DND-41 (cell line): ENCODE data around the gene AGAP1.

ENCODE experiments used
- ATAC-seq: fragments of 200-7000 bp; cut with Tn5 transposase; 3 replicates; pipeline ENCODE4 v1.9.1; 2021; ENCODE audit warnings: low read depth; ENCODE audit not compliant: insufficient read depth
- DNase-seq: peaks from one replicate; pipeline ENCODE4 v3.0.0-alpha.2; 2020
- H2AFZ ChIP-seq: 2 replicates; pipeline ENCODE4 v1.6.0; 2012; ENCODE audit warnings: low read depth, low read length
- H3K27ac ChIP-seq: 2 replicates; pipeline ENCODE4 v1.5.1; 2012; ENCODE audit warnings: low read length, inconsistent platforms
- H3K27me3 ChIP-seq: fragments of 200-600 bp; sonication (generic); 2 replicates; pipeline ENCODE4 v1.6.0; 2012; ENCODE audit warnings: low read length, mild to moderate bottlenecking, inconsistent platforms; ENCODE audit not compliant: insufficient read depth, poor library complexity
- H3K36me3 ChIP-seq: 2 replicates; pipeline ENCODE4 v1.5.1; 2012; ENCODE audit warnings: low read length, inconsistent platforms; ENCODE audit not compliant: insufficient read depth
- H3K4me1 ChIP-seq: 2 replicates; pipeline ENCODE4 v1.5.1; 2012; ENCODE audit warnings: mild to moderate bottlenecking, low read length; ENCODE audit not compliant: insufficient read depth
- H3K4me2 ChIP-seq: 2 replicates; pipeline ENCODE4 v1.6.0; 2012; ENCODE audit warnings: mild to moderate bottlenecking, moderate library complexity, low read length, inconsistent platforms; ENCODE audit not compliant: insufficient read depth
- H3K4me3 ChIP-seq, 2 experiments: fragments of 200-600 bp in 1 of 2; shearing (Covaris generic) in 1 of 2; 2 replicates each; pipeline ENCODE4 v1.5.1; 2012 to 2016; ENCODE audit warnings: inconsistent platforms in 2 of 2, low read length in 2 of 2, mild to moderate bottlenecking in 2 of 2, low read depth in 1 of 2, moderate library complexity in 1 of 2
- H3K79me2 ChIP-seq: 2 replicates; pipeline ENCODE4 v1.6.0; 2012; ENCODE audit warnings: low read length, inconsistent platforms; ENCODE audit not compliant: insufficient read depth
- H3K9ac ChIP-seq: 2 replicates; pipeline ENCODE4 v1.6.0; 2012; ENCODE audit warnings: low read depth, mild to moderate bottlenecking, inconsistent platforms, low read length, moderate library complexity
- H3K9me3 ChIP-seq: 2 replicates; pipeline ENCODE4 v1.5.1; 2012; ENCODE audit warnings: low read length, moderate library complexity, mild to moderate bottlenecking, inconsistent platforms; ENCODE audit not compliant: insufficient read depth, severe bottlenecking
- H4K20me1 ChIP-seq: 2 replicates; pipeline ENCODE4 v1.6.0; 2012; ENCODE audit warnings: low read length; ENCODE audit not compliant: insufficient read depth
- CTCF ChIP-seq: IDR thresholded peaks from 2 replicates; pipeline ENCODE4 v1.5.1; 2012; ENCODE audit warnings: borderline replicate concordance, low read length, moderate library complexity, mild to moderate bottlenecking; ENCODE audit not compliant: poor library complexity, severe bottlenecking; ENCODE audit errors: extremely low read depth
- EZH2 ChIP-seq: IDR thresholded peaks from 3 replicates; pipeline ENCODE4 v1.6.1; 2012; ENCODE audit warnings: borderline replicate concordance, low read depth, mild to moderate bottlenecking, moderate library complexity, low read length, inconsistent platforms; ENCODE audit not compliant: severe bottlenecking

The AGAP1 gene

GRCh38 chr2:236113948-236114347 is 620.1 kb downstream of the AGAP1 start:
- ATAC-seq = no peak
- no peak for TF ChIP-seq EZH2
- no peak for TF ChIP-seq CTCF
- Histone ChIP-seq H3K4me2 (no peak overlapping the region), H3K4me3 (no peak overlapping the region), H2AFZ (no peak overlapping the region), H3K27ac (no peak overlapping the region), H3K79me2 (no peaks in the 10 kb centered on the region), H3K9me3 (no peaks in the 10 kb centered on the region), H3K36me3 (no peaks in the 10 kb centered on the region), H3K9ac (no peak overlapping the region), H3K27me3 (no peaks in the 10 kb centered on the region), H4K20me1 (no peaks in the 10 kb centered on the region; the same call in none of the 2 replicates), H3K4me1 (no peaks in the 10 kb centered on the region)
- no peak for DNase-seq

- Histone ChIP-seq H3K4me1 (no peaks in the 10 kb centered on the region), H2AFZ (no peak overlapping the region), H4K20me1 (no peaks in the 10 kb centered on the region; the same call in none of the 2 replicates), H3K4me2 (no peak overlapping the region), H3K36me3 (no peaks in the 10 kb centered on the region), H3K27ac (no peak overlapping the region), H3K27me3 (no peaks in the 10 kb centered on the region), H3K9ac (no peak overlapping the region), H3K79me2 (no peaks in the 10 kb centered on the region), H3K4me3 (no peak overlapping the region), H3K9me3 (no peaks in the 10 kb centered on the region)
- ATAC-seq (no peak), DNase-seq (no peak)
- TF ChIP-seq CTCF (no peak), EZH2 (no peak)
These were observed 621.1 kb downstream of the AGAP1 start for GRCh38 chr2:236114959-236115358.

- Histone ChIP-seq H3K4me1 (no peaks in the 10 kb centered on the region), H3K4me2 (no peak overlapping the region), H4K20me1 (no peaks in the 10 kb centered on the region; the same call in none of the 2 replicates), H2AFZ (no peak overlapping the region), H3K79me2 (no peaks in the 10 kb centered on the region), H3K9me3 (no peaks in the 10 kb centered on the region), H3K9ac (no peak overlapping the region), H3K36me3 (no peaks in the 10 kb centered on the region; the same call in 1 of the 2 replicates), H3K27ac (no peak overlapping the region), H3K4me3 (no peak overlapping the region), H3K27me3 (no peaks in the 10 kb centered on the region)
- DNase-seq (no peak), ATAC-seq (no peak)
- TF ChIP-seq EZH2 (no peak), CTCF (no peak)
These were observed 623.6 kb downstream of the AGAP1 start for GRCh38 chr2:236117401-236117800.

- no peaks in the 10 kb centered on the region; the same call in 1 of the 2 replicates for H3K36me3 ChIP-seq
These were observed 624.0 kb downstream of the AGAP1 start for GRCh38 chr2:236117861-236118269.

More at GRCh38 chr2:236117861-236118269, 624.0 kb downstream of the AGAP1 start:
- no peaks in the 10 kb centered on the region for H3K79me2 ChIP-seq
- H3K4me2 ChIP-seq = no peak overlapping the region
- TF ChIP-seq EZH2 (no peak), CTCF (no peak)
- DNase-seq (no peak), ATAC-seq (no peak)
- no peak overlapping the region for H3K4me3 ChIP-seq
- no peaks in the 10 kb centered on the region for H3K4me1 ChIP-seq
- no peaks in the 10 kb centered on the region; the same call in none of the 2 replicates for H4K20me1 ChIP-seq
- no peak overlapping the region for H3K9ac ChIP-seq
- H2AFZ ChIP-seq = no peak overlapping the region
- no peak overlapping the region for H3K27ac ChIP-seq
- H3K27me3 ChIP-seq = no peaks in the 10 kb centered on the region
- no peaks in the 10 kb centered on the region for H3K9me3 ChIP-seq
